Lower lobe of right lung (tissue), 2 donors: ENCODE measurements around the gene ABAT. TPM values are rescaled to one million over a fixed set of nuclear protein-coding genes. Genes with fewer than 3 reads are reported as not detected.
A peak's percentile ranks its signal among the peaks of the same experiment; 100 is the strongest.

ENCODE experiments used
- ATAC-seq, 2 donors: fragments of 200-7000 bp; cut with Tn5 transposase; one replicate each; pipeline ENCODE4 v1.9.1; 2020 to 2022; ENCODE audit warnings: mild to moderate bottlenecking in 2 of 2, moderate library complexity in 2 of 2
- DNase-seq: peaks from one replicate; pipeline ENCODE4 v3.0.0-alpha.2; 2020
- H3K27ac ChIP-seq: fragments of 200-600 bp; one replicate; pipeline ENCODE4 v1.8.0; 2022
- H3K27me3 ChIP-seq: fragments of 200-600 bp; one replicate; pipeline ENCODE4 v1.8.0; 2022; ENCODE audit warnings: low read depth
- H3K36me3 ChIP-seq: fragments of 200-600 bp; one replicate; pipeline ENCODE4 v1.8.0; 2022; ENCODE audit warnings: mild to moderate bottlenecking
- H3K4me1 ChIP-seq: fragments of 200-600 bp; one replicate; pipeline ENCODE4 v1.8.0; 2022
- H3K4me3 ChIP-seq: fragments of 200-600 bp; one replicate; pipeline ENCODE4 v1.8.0; 2022; ENCODE audit warnings: mild to moderate bottlenecking
- H3K9me3 ChIP-seq: fragments of 200-600 bp; one replicate; pipeline ENCODE4 v1.8.0; 2022
- CTCF ChIP-seq: fragments of 200-600 bp; IDR thresholded peaks from one replicate; pipeline ENCODE4 v1.8.0; 2022; ENCODE audit warnings: antibody characterized with exemption, mild to moderate bottlenecking
- intact Hi-C: fragments of 100-400 bp; cut with DNase I; formaldehyde crosslinking; loops from one replicate; pipeline ENCODE4 v1.11.0; 2022
- total RNA-seq: library from RNA; stranded (reverse); fragmentation: NEBNext Ultra II Directional; extraction: Animal tissue kit (Norgen Biotek cat#: 25700); gene quantifications from one replicate; pipeline ENCODE4 v1.2.1, GENCODE V29; 2021
- donor health status: DM: no; HTN: yes; CAD: no; lungs with severe emphysema.

Gene ABAT
- total RNA-seq, 1 donor from 2014 or later: 12.9 TPM

GRCh38 chr16:8686031-8686621, 11.7 kb downstream of the ABAT start:
- ATAC-seq (peak in 1 of 2 donors; percentile 9), DNase-seq (no peak)
- H3K9me3 ChIP-seq: peaks cover 12% of the 10 kb centered on the region
- no peak for TF ChIP-seq CTCF
- H3K27me3 ChIP-seq: no peaks in the 10 kb centered on the region
- no peak overlapping the region for H3K27ac ChIP-seq
- no peaks in the 10 kb centered on the region for H3K4me1 ChIP-seq
- H3K4me3 ChIP-seq: no peak overlapping the region
- H3K36me3 ChIP-seq: no peaks in the 10 kb centered on the region
- intact Hi-C loops: no loop called here

- no peaks in the 10 kb centered on the region for H3K27me3 ChIP-seq
- DNase-seq (no peak), ATAC-seq (no peak)
- no peak overlapping the region for H3K4me3 ChIP-seq
- H3K4me1 ChIP-seq: no peaks in the 10 kb centered on the region
- H3K9me3 ChIP-seq: peaks cover 12% of the 10 kb centered on the region
- H3K36me3 ChIP-seq: no peaks in the 10 kb centered on the region
- H3K27ac ChIP-seq: no peak overlapping the region
- intact Hi-C loops: no loop called here
- no peak for TF ChIP-seq CTCF
Observed at GRCh38 chr16:8686879-8687278, 12.5 kb downstream of the ABAT start.

GRCh38 chr16:8689686-8690085, 15.3 kb downstream of the ABAT start:
- DNase-seq: no peak
- intact Hi-C loops: no loop called here
- no peak overlapping the region for H3K4me3 ChIP-seq
- H3K9me3 ChIP-seq: peaks cover 12% of the 10 kb centered on the region
- H3K36me3 ChIP-seq: no peaks in the 10 kb centered on the region
- ATAC-seq: no peak
- H3K4me1 ChIP-seq: no peaks in the 10 kb centered on the region
- no peak for TF ChIP-seq CTCF
- no peak overlapping the region for H3K27ac ChIP-seq
- H3K27me3 ChIP-seq: no peaks in the 10 kb centered on the region

- H3K4me3 ChIP-seq: no peak overlapping the region
- H3K4me1 ChIP-seq: no peaks in the 10 kb centered on the region
- peaks cover 12% of the 10 kb centered on the region for H3K9me3 ChIP-seq
- H3K27ac ChIP-seq: no peak overlapping the region
- ATAC-seq (no peak), DNase-seq (no peak)
- no peak for TF ChIP-seq CTCF
- H3K36me3 ChIP-seq: no peaks in the 10 kb centered on the region
- intact Hi-C loops: no loop called here
- no peaks in the 10 kb centered on the region for H3K27me3 ChIP-seq
Observed at GRCh38 chr16:8691728-8692127, 17.3 kb downstream of the ABAT start.

GRCh38 chr16:8694795-8695728, 20.6 kb downstream of the ABAT start:
- DNase-seq (no peak), ATAC-seq (no peak)
- peaks cover 3% of the 10 kb centered on the region for H3K9me3 ChIP-seq
- intact Hi-C loops: no loop called here
- H3K4me1 ChIP-seq: no peaks in the 10 kb centered on the region
- no peaks in the 10 kb centered on the region for H3K36me3 ChIP-seq
- H3K4me3 ChIP-seq: no peak overlapping the region
- H3K27ac ChIP-seq: no peak overlapping the region
- TF ChIP-seq CTCF: no peak
- H3K27me3 ChIP-seq: no peaks in the 10 kb centered on the region
